Islet of Langerhans (tissue), 1 donor: ENCODE measurements around the gene RRP1B.
"Not testable (repeated sequence)": the region's sequence is repeated elsewhere in the genome, so short reads cannot be mapped to it uniquely, and the experiment has no call there.

ENCODE experiments used
- FAIRE-seq: peaks from one replicate; lab custom pipeline; 2011; peaks lifted over from hg19 to GRCh38; lab: Jason Lieb, UNC

The RRP1B gene, protein sequence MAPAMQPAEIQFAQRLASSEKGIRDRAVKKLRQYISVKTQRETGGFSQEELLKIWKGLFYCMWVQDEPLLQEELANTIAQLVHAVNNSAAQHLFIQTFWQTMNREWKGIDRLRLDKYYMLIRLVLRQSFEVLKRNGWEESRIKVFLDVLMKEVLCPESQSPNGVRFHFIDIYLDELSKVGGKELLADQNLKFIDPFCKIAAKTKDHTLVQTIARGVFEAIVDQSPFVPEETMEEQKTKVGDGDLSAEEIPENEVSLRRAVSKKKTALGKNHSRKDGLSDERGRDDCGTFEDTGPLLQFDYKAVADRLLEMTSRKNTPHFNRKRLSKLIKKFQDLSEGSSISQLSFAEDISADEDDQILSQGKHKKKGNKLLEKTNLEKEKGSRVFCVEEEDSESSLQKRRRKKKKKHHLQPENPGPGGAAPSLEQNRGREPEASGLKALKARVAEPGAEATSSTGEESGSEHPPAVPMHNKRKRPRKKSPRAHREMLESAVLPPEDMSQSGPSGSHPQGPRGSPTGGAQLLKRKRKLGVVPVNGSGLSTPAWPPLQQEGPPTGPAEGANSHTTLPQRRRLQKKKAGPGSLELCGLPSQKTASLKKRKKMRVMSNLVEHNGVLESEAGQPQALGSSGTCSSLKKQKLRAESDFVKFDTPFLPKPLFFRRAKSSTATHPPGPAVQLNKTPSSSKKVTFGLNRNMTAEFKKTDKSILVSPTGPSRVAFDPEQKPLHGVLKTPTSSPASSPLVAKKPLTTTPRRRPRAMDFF

DNA sequence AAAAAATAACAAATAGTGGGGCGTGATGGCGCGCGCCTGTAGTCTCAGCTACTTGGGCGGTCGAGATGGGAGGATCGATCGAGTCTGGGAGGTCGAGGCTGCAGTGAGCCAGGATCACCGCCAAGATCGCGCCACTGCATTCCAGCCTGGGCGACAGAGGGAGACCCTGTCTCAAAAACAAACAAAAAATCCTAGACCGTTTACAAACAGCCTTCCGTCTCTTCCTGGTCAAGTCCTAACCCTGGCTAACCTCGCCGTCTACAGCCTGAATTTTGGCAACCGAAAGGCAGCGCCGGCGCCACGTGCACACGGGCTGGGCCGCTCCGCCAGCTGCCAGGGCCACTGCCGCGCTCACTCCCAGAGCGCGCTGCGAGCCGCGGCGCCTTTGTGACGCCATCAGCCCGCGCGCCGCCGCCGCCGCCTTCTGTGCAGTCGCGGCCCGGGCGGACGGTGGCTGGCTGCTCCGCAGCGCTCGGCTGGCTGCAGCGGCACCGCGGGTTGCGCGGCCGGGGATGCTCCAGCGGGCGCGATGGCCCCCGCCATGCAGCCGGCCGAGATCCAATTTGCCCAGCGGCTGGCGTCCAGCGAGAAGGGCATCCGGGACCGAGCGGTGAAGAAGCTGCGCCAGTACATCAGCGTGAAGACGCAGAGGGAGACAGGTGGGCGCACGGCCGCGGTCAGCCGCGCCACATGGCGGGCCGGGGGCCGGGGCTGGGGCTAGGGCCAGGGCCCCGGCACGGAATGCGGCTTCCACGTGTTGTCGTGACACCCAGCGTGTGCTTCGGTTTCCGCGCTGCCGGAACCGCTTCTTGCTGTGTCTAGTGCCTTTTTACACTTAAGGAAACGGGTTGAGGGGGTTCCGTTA is at the start of gene RRP1B, which contains the start of gene HSF2BP:
Gene RRP1B, plus strand, starts transcription at position 425 of the 865 bp plus-strand sequence. Its CDS starts 105 bp downstream, at position 530.
Gene HSF2BP, minus strand, starts transcription at position 353 of the 865 bp plus-strand sequence. CDS start 1,392 bp downstream, outside the sequence.
- no peak for FAIRE-seq

DNA sequence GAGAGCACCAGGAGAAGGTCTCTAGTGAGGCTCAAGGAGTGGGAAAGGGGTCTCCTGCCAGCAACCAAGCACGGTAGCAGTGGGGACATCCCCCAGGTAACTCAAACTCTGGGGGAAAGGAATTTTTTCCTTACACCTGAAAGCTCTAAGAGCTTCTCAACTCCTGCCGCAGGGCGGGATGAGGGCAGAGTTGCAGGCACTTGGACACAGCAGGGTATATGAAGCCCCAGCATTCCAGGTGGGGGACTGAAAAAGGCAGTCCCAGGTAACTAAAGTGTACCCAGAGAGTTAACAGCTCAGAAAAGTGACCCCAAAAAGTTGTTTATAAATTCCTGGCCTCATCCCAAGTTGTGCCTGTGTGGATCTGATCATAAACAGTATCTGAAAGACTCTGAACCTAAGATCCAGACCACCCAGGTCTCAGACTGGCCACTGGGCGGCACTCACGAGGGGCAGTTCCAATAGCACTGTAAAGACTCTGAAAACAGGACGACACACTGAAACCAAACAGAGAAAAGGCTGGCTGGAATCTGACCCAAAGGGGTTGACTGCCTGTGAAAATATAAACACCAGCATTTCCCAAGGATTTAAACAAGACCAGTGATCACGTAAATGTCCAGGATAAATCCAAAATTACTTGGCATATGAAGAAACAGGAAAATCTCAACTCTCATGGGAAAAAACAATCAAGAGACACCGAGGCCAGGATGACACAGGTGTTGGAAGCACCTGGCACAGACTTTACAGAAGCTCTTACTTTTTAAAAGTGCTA is 47.6 kb upstream of the RRP1B start:
- no peak for FAIRE-seq

DNA sequence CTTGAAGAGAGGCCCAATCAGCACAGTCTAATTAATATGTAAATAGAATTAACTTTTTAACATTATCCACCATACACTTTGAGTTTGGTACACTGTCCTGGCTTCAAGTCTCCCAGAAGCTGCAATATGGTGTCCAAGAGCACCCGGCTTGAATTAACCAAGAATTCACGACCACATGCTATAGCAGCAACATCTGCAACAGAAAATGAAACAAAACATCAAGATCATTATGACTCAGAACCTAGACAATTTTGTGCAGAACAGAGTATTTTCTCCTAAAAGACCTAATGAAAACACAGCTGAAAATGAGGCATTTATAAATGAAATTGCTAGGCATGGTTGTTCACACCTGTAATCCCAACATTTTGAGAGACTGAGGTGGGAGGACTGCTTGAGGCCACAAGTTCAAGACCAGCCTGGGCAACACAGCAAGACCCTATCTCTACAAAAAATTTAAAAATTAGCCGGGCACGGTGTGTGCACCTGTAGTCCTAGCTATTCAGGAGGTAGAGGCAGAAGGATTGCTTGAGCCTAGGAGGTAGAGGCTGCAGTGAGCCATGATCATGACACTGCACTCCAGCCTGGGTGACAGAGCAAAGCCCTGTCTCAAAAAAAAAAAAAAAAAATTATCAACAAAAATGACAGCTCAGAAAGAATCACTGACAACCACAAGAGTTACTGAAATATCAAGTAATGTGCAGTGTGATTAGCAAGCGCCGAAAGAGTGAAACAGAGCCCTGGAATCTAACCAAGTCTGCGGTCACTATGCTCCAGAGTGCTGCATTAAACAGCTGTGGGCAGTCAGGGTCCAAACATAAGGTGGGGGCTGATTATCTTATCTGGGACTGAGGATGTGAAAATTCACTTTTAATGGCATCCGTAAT is 45.4 kb upstream of the RRP1B start:
- FAIRE-seq = no peak

DNA sequence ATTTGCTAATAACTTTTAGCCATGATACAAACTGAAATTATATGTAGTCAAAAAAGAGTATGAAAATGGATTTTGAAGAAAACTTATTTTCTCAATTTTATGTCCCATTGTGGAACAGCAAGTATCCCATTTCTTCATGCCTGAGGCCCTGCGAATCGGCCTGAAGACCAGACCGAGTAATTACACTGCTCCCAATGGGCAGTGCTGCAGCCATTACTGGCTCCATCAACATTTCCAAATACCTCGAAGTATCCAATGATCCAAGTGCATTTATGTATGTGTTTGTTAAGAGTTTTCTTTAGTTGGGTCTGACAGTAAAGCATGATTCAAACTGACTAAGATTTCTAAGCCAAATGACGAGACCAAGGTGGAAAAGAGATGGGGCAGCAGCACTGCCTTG is 44.5 kb upstream of the RRP1B start:
- FAIRE-seq = no peak

DNA sequence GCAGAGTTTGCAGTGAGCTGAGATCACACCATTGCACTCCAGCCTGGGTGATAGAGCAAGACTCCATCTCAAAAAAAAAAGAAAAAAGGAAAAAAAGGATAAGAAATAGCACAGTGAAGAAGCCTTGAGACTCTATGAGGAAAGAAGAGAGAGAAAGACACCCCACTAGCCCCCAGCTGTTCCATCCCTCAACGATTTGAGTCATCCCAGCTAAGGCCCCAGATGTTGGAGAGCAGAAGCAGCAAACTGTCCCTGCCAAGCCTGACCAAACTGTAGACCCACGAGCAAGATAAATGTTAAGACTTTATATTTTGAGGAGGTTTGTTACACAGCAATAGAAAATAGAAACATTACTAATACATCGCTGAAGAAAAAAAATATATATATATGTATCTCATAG is 42.5 kb upstream of the RRP1B start:
- not testable (repeated sequence) for FAIRE-seq

DNA sequence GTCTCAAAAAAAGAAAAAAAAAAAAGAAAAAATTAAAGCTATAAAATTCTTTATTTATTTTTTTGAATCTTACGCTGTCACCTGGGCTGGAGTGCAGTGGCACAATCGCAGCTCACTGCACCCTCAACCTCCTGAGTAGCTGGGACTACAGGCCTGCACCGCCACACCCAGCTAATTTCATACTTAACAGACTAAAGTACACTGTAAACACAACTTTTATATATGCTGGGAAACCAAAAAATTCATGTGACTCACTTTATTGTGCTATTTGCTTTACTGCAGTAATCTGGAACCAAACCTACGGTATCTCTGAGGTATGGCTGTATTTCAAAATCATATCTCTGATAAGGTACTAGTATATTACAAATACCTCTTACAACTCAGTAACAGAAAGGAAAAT is 40.4 kb upstream of the RRP1B start:
- FAIRE-seq = no peak

DNA sequence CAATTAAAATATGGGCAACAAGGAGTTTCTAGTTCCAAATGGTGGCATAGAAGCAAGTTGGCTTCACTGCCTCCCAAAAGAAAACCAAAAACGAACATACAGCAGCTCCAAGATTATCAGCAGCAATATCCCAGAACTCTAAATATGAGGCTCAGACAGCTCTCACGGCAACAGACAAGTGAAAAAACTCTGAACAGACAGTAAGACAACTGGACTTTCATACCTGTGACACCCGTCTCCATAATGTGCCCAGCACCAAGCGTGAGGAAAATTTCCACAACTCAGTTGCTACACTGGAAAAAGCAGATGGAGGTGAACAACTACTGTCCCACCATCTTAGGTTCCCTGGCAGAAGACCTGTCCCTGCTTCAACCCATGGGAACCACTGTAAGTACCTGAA is 40.0 kb upstream of the RRP1B start:
- FAIRE-seq = no peak

DNA sequence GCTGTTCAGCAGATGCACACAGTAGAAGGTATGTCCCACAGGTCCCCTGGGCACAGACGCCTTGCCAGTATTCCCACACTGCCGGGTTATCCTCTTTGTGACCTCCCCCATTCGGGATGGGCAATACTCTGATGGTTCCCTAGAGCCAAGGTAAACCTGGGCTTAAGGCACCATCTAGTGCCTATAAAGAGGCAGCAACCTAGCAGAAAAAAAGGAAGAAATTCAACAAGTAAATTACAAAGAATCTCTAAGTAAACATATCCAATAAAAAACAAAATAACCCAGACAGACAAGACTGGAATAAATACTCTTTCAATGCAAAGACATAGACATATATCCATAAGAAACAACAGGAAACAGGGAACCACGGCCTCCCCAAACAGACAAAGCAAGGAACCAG is 39.5 kb upstream of the RRP1B start:
- no peak for FAIRE-seq

DNA sequence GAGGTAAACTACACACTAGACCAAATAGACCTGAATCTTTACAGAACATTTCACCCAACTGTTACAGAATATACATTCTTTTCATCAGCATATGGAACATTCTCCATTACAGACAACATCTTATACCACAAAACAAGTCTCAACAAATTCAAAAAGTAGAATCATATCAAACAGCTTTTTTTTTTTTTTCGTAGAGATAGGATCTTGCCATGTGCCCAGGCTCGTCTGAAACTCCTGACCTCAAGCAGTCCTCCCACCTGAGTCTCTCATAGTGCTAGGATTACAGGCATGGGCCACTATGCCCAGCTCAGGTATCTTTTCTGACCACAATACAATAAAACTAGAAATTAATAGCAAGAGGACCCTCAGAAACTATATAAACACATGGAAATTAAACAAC is 36.6 kb upstream of the RRP1B start:
- FAIRE-seq = no peak

DNA sequence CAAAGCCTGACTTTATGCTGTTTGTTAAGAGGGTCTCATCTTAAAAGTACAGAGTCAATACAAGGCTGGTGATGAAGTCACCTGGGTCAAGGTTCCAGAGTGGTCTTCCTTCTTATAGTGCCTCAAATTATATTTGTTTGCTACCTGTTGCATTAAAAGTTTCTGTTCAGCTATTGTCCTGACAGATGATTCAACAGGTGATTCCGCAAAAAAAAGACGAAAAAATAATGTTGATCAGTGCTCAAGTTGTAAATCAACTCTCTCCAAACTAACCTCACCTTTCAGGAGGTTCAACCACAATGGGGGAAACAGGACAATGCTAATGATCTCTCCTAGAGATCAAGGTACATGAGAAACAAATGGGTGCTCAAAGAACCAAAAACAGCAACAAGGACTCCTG is 35.8 kb upstream of the RRP1B start:
- no peak for FAIRE-seq

DNA sequence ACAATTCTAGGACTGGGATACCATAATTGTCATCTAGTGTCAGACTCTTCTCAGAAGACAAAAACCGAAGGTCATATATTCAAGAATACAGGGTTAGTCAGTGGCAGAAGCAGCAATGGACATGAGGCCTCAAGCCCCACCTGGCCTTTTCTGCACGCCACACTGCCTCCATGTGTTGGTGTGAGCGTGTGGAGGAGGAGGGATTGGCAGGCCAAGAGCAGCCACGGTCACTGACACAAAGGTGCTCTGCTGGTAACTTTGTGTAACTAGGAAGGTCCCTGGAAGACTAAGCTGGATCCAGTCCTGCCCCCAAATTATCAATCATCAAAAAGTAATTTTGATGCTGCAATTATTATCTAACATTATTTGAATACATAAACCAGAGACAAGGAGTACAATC is 35.0 kb upstream of the RRP1B start:
- FAIRE-seq = no peak

DNA sequence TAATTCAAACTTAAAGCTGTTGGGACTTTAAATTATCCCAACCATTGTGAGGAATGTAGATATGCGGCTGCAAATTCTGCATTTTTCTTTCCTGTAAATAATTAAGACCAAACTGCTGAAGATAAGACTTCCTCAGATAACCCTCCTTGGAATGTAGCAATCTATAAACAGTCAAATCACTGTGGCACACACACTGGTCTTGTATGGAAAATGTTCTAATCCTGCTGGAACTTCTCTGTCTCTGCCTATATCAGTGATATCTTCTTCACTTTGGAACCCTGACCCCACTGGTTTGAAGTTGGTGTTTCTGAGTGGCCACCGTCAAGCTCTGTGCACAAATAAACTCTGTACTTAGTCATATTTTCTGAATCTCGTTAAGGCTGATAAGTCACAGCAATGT is 33.0 kb upstream of the RRP1B start:
- FAIRE-seq = no peak

DNA sequence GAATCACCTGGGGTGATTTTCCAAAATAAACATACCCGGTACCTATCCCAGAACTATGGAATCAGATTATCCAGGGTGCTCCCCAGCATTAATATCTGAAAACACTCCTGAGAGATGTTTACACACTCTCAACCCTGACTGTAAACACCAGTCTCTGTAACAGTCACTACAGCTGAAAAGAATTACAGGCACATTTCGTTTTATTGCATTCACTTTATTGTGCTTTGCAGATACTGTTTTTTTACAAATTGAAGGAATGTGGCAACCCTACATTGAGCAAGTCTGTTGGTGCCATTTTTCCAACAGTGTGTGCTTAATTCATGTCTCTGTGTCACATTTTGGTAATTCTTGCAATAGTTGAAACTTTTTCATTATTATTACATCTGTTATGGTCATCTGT is 31.8 kb upstream of the RRP1B start:
- no peak for FAIRE-seq

DNA sequence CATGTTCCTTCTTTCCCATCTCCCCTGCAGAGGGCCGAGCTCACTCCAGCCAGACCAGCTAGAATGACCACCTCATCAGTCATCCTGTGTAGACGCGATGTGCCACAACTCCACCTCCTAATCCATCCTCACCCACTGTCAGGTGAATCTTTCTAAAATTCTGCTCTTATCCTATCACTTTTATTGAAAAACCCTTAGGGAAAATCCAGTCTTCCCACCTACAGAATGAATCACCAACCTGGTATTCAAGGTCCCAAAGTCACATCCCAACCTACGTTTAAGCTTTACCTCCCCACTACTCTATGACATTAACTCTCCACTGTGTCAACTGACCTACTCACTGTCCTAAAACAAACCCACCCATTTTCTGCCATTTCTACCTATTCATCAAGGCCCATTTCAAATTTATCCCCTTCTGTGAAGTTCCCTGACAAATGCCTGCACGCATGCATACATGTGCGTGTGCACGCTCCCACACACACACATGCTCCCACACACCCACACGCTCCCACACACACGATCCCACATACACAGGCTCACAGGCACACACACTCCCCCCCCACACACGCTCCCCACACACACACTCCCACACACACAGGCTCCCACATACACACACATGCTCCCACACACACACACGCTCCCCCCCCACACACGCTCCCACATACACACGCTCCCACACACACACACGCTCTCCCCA is 27.8 kb upstream of the RRP1B start:
- FAIRE-seq = no peak

DNA sequence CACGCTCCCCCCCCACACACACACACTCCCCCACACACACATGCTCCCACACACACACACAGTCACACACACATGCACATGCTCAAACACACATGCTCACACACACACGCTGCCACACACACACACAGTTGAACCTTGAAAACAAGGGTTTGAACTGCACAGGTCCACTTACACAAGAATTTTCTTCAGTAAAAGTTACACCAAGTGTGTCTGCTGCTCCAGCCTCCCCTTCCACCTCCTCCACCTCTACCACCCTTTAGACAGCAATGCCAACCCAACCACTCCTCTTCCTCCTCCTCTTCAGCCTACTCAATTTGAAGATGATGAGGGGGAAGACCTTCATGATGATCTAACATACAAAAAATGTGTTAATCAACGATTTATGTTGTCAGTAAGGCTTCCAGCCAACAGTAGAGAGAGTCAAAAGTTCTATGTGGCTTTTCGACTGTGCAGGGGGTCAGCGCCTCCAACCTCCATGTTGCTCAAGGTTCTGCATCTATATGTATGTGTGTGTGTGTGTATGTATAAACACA is 26.9 kb upstream of the RRP1B start:
- no peak for FAIRE-seq

DNA sequence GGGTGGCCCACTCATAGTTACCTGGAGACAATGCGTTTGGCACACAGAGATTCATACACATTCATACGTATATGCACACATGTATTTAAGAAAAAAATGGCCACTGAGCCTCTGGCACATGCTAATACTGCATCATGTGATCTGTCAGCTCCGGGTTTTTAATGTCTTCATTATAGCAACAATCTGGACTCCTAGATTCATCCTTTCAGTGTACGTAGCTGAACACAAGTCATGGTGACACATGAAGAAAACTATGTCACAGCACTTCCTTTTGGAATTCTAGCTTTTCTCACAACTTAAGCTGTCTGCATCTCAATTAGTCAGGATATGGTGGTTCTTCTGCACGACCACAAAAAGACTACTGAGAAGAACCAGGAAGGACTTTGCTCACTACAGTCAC is 24.7 kb upstream of the RRP1B start:
- no peak for FAIRE-seq

DNA sequence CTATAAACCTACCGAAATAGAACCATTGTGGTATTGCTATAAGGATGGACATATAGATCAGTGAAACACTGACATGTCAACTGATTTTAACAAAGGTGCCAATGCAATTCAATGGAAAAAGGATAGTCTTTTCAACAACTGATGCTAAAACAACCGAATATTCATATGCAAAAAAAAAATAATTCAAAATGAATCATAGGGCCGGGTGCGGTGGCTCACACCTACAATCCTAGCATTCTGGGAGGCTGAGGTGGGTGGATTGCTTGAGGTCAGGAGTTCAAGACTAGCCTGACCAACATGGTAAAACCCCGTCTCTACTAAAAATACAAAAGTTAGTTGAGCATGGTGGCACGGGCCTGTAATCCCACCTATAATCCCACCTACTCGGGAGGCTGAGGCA is 23.9 kb upstream of the RRP1B start:
- FAIRE-seq = no peak

DNA sequence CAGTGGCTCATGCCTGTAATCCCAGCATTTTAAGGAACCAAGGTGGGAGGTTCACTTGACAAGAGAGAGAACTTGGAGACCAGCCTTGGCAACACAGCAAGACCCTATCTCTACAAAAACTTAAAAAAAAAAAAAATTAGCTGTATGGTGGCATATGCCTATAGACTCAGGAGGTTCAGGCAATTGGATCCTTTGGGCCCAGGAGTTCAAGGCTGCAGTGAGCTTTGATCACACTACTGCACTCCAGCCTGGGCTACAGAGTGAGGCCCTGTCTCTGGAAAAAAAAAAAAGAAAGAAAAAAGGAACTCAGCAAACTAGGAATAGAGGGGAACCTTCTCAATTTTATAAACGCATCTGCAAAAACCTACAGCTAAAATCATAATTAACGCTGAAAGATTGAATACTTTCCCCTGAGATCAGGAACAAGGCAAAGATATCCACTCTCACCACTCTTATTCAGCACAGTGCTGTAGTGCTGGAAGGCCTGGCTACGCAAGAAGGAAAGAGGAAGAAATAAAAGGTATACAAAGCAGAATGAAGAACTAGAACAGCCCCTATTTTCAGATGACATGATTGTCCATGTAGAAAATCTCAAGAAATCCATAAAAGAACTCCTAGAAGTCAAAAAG is 21.7 kb upstream of the RRP1B start:
- FAIRE-seq = no peak
